ENCODE results near the gene IL6ST. TPM values are rescaled to one million over a fixed set of nuclear protein-coding genes. Genes with fewer than 3 reads are reported as not detected.

Gene IL6ST
- total and polyA plus RNA-seq, 4 donors: 51.3 to 438 (median 109) TPM

DNA sequence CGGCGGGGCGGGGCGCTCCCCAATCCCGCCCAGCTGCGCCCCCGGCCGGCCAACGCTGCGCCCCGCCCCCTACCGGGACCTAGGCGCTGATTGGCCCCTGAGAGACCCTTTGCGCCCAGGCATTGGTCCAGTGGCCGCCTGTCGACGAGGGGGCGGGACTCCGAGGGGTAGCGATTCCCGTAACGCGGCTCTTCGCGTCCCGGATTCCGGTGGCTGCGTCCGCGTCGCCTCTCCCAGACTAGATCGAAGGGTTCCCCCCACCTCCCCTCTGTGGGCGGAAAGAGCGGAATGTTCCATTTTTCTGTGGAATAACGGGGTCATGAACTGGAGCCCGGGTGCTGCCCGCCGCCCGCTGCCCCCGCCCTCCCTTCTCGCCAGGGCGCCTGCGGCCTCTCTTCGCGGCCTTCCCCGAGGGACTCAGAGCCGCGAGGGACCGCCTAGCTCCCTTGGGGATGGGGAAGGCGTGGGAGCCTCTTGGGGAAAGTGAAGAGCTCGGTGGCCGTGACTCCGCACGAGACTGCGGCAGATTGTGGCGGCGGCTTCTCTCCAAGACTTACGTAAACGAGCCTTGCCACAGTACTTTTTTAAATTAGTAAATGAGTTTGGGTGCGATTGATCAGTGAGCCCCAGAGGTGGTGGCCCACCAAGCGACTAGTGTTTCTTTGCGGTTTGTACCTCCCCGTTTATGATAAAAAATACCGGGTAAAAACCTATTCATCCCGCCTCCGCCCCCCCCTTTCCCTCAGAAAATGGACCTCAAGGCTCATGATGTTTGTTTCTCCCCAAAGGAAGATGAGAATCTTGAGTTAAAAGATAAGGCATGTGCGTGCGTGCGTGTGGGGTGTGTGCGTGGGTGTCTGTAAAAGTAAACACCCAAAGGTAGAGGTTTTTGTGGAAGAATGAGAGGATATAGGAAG lies 493 bp upstream of the IL6ST start:
- DNase-seq (ENCODE audit: low spot score): peak; percentile 96
- H3K9ac ChIP-seq (ENCODE audit: low read depth in 1 of 2, low read length in 2 of 2): peak overlapping the region; percentile 45 to 81
- TF ChIP-seq SP1 (IDR thresholded peaks at IDR 0.05): peak; percentile 95
- peak; percentile 88 for TF ChIP-seq NR2F2 (IDR thresholded peaks at IDR 0.05)
- TF ChIP-seq, protein P1, sequence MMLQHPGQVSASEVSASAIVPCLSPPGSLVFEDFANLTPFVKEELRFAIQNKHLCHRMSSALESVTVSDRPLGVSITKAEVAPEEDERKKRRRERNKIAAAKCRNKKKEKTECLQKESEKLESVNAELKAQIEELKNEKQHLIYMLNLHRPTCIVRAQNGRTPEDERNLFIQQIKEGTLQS (IDR thresholded peaks at IDR 0.05): peak; percentile 49
- TF ChIP-seq TAF1 (conservative IDR thresholded peaks at IDR 0.05): peak; percentile 35
- TF ChIP-seq HNF4A (conservative IDR thresholded peaks at IDR 0.05): peak; percentile 38 to 48
- TF ChIP-seq FOXA1 (IDR thresholded peaks at IDR 0.05): no peak
- TF ChIP-seq GABPA (IDR thresholded peaks at IDR 0.05 in 1 of 2, conservative IDR thresholded peaks at IDR 0.05 in 1 of 2): peak in 1 of 2 donors; percentile 30
- TF ChIP-seq, protein P2, sequence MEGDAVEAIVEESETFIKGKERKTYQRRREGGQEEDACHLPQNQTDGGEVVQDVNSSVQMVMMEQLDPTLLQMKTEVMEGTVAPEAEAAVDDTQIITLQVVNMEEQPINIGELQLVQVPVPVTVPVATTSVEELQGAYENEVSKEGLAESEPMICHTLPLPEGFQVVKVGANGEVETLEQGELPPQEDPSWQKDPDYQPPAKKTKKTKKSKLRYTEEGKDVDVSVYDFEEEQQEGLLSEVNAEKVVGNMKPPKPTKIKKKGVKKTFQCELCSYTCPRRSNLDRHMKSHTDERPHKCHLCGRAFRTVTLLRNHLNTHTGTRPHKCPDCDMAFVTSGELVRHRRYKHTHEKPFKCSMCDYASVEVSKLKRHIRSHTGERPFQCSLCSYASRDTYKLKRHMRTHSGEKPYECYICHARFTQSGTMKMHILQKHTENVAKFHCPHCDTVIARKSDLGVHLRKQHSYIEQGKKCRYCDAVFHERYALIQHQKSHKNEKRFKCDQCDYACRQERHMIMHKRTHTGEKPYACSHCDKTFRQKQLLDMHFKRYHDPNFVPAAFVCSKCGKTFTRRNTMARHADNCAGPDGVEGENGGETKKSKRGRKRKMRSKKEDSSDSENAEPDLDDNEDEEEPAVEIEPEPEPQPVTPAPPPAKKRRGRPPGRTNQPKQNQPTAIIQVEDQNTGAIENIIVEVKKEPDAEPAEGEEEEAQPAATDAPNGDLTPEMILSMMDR (IDR thresholded peaks at IDR 0.05; ENCODE audit: low read depth, low read length, missing input control): no peak
- TF ChIP-seq, protein P3, sequence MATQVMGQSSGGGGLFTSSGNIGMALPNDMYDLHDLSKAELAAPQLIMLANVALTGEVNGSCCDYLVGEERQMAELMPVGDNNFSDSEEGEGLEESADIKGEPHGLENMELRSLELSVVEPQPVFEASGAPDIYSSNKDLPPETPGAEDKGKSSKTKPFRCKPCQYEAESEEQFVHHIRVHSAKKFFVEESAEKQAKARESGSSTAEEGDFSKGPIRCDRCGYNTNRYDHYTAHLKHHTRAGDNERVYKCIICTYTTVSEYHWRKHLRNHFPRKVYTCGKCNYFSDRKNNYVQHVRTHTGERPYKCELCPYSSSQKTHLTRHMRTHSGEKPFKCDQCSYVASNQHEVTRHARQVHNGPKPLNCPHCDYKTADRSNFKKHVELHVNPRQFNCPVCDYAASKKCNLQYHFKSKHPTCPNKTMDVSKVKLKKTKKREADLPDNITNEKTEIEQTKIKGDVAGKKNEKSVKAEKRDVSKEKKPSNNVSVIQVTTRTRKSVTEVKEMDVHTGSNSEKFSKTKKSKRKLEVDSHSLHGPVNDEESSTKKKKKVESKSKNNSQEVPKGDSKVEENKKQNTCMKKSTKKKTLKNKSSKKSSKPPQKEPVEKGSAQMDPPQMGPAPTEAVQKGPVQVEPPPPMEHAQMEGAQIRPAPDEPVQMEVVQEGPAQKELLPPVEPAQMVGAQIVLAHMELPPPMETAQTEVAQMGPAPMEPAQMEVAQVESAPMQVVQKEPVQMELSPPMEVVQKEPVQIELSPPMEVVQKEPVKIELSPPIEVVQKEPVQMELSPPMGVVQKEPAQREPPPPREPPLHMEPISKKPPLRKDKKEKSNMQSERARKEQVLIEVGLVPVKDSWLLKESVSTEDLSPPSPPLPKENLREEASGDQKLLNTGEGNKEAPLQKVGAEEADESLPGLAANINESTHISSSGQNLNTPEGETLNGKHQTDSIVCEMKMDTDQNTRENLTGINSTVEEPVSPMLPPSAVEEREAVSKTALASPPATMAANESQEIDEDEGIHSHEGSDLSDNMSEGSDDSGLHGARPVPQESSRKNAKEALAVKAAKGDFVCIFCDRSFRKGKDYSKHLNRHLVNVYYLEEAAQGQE (IDR thresholded peaks at IDR 0.05): peak; percentile 78
- TF ChIP-seq, protein P4, sequence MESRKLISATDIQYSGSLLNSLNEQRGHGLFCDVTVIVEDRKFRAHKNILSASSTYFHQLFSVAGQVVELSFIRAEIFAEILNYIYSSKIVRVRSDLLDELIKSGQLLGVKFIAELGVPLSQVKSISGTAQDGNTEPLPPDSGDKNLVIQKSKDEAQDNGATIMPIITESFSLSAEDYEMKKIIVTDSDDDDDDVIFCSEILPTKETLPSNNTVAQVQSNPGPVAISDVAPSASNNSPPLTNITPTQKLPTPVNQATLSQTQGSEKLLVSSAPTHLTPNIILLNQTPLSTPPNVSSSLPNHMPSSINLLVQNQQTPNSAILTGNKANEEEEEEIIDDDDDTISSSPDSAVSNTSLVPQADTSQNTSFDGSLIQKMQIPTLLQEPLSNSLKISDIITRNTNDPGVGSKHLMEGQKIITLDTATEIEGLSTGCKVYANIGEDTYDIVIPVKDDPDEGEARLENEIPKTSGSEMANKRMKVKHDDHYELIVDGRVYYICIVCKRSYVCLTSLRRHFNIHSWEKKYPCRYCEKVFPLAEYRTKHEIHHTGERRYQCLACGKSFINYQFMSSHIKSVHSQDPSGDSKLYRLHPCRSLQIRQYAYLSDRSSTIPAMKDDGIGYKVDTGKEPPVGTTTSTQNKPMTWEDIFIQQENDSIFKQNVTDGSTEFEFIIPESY (IDR thresholded peaks at IDR 0.05): peak; percentile 47
- peak; percentile 82 to 96 for TF ChIP-seq RXRA (IDR thresholded peaks at IDR 0.05)
- TF ChIP-seq, protein P5, sequence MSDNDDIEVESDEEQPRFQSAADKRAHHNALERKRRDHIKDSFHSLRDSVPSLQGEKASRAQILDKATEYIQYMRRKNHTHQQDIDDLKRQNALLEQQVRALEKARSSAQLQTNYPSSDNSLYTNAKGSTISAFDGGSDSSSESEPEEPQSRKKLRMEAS (IDR thresholded peaks at IDR 0.05): no peak
- peak; percentile 88 for TF ChIP-seq YY1 (IDR thresholded peaks at IDR 0.05)
- peak in 1 of 2 donors; percentile 70 for TF ChIP-seq RAD21 (IDR thresholded peaks at IDR 0.05)
- TF ChIP-seq HNF4G (IDR thresholded peaks at IDR 0.05): no peak
- TF ChIP-seq EGR1 (IDR thresholded peaks at IDR 0.05; ENCODE audit: low read depth in 2 of 2): peak; percentile 69 to 75
- TF ChIP-seq JUND (IDR thresholded peaks at IDR 0.05): peak; percentile 75 to 82
- no peak for TF ChIP-seq FOXA2 (IDR thresholded peaks at IDR 0.05)
- no peaks in the 10 kb centered on the region for H3K9me3 ChIP-seq (ENCODE audit: control insufficient read depth in 4 of 4, low read length in 3 of 4)
- H3K4me3 ChIP-seq (ENCODE audit: low read depth in 1 of 3, low read length in 3 of 3): peak overlapping the region; percentile 49 to 76 (median 50)
- H3K36me3 ChIP-seq (ENCODE audit: control insufficient read depth in 4 of 4, insufficient read depth in 3 of 4, low read depth in 1 of 4, low read length in 3 of 4): peaks cover 0 to 2% (median 0%) of the 10 kb centered on the region in 4 donors
- H3K4me1 ChIP-seq (ENCODE audit: control insufficient read depth in 4 of 4, insufficient read depth in 4 of 4, low read length in 3 of 4): peaks cover 0 to 29% (median 4%) of the 10 kb centered on the region in 4 donors
- peak overlapping the region; percentile 98 to 99 for H3K27ac ChIP-seq (ENCODE audit: low read depth in 1 of 2, low read length in 2 of 2)
- under 1% methylated on average over 70 of the region's 70 CpGs for WGBS
- no peaks in the 10 kb centered on the region for H3K27me3 ChIP-seq (ENCODE audit: control insufficient read depth in 4 of 4, insufficient read depth in 4 of 4, low read length in 3 of 4)

All from liver (tissue), 9 donors.